Hypothalamus (tissue), 51 donors: ENCODE results near the gene MEPCE.
"Not testable (repeated sequence)": the region's sequence is repeated elsewhere in the genome, so short reads cannot be mapped to it uniquely, and the experiment has no call there.

Source experiments
- DNase-seq, 51 donors: peaks; one replicate each; lab custom pipeline; 2025; lab: John Stamatoyannopoulos, UW

Gene MEPCE, protein sequence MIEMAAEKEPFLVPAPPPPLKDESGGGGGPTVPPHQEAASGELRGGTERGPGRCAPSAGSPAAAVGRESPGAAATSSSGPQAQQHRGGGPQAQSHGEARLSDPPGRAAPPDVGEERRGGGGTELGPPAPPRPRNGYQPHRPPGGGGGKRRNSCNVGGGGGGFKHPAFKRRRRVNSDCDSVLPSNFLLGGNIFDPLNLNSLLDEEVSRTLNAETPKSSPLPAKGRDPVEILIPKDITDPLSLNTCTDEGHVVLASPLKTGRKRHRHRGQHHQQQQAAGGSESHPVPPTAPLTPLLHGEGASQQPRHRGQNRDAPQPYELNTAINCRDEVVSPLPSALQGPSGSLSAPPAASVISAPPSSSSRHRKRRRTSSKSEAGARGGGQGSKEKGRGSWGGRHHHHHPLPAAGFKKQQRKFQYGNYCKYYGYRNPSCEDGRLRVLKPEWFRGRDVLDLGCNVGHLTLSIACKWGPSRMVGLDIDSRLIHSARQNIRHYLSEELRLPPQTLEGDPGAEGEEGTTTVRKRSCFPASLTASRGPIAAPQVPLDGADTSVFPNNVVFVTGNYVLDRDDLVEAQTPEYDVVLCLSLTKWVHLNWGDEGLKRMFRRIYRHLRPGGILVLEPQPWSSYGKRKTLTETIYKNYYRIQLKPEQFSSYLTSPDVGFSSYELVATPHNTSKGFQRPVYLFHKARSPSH

DNA sequence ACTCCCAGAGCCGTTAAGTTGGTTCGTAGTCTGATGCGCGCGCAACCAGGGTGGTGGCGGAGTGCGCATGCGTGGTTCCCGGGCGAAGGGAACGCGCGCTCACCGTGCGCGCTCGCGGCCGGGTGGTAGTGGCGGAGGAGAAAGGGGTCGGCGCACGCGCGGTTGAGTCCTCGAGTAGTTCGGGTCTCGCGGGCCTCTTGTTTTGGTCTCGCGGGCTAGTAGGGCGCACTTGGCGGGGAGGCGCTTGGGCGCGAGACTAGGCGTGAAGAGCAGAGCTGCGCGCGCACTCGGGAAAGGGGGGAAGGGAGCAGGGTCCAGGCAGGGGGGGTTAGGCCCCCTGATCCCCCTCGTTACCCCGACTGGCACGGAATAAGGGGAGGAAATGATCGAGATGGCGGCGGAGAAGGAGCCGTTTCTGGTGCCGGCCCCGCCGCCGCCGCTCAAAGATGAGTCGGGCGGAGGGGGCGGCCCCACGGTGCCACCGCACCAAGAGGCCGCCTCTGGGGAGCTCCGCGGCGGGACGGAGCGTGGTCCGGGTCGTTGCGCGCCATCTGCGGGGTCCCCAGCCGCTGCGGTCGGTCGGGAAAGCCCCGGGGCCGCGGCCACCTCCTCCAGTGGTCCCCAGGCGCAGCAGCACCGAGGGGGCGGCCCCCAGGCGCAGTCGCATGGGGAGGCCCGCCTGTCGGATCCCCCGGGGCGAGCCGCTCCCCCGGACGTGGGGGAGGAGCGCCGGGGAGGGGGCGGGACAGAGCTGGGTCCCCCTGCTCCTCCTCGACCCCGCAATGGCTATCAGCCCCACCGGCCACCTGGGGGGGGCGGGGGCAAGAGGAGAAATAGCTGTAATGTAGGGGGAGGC, at the start of gene MEPCE:
Gene MEPCE, plus strand, starts transcription at position 195 of the 856 bp plus-strand sequence. Its CDS starts 188 bp downstream, at position 383.
- peak; percentile 77 to 98 (median 93) for DNase-seq

DNA sequence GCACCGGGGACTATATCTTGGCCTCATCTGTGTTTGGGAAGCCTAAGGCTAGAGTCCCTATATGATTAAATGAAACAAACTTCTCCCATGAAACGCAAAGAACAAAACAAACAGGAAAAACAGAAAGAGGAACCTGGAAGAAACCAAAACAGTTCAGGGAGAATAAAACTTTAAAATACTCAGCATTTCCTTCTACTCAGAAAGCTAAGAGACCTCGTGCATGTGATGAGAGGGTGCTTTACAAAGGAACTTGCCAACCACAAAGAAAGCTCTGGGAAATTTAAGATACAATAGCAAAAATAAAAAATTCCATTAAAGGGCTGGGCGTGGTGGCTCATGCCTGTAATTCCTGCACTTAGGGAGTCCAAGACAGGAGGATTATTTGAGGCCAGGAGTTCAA, 49.4 kb upstream of the MEPCE start:
- no peak for DNase-seq

DNA sequence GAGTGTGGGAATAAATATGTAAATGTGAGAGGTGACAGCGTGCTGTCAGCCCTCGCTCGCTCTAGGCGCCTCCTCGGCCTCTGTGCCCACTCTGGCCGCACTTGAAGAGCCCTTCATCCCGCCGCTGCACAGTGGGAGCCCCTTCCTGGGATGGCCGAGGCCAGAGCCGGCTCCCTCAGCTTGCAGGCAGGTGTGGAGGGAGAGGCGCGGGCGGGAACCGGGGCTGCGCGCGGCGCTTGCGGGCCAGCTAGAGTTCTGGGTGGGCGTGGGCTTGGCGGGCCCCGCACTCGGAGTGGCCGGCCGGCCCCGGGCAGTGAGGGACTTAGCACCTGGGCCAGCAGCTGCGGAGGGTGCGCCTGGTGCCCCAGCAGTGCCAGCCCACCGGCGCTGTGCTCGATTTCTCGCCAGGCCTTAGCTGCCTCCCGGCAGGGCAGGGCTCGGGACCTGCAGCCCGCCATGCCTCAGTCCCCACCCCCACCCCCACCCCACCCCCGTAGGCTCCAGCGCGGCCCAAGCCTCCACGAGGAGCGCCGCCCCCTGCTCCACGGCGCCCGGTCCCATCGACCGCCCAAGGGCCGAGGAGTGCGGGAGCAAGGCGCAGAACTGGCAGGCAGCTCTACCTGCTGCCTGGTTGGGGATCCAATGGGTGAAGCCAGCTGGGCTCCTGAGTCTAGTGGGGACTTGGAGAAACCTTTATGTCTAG, 47.9 kb upstream of the MEPCE start:
- not testable (repeated sequence) for DNase-seq

DNA sequence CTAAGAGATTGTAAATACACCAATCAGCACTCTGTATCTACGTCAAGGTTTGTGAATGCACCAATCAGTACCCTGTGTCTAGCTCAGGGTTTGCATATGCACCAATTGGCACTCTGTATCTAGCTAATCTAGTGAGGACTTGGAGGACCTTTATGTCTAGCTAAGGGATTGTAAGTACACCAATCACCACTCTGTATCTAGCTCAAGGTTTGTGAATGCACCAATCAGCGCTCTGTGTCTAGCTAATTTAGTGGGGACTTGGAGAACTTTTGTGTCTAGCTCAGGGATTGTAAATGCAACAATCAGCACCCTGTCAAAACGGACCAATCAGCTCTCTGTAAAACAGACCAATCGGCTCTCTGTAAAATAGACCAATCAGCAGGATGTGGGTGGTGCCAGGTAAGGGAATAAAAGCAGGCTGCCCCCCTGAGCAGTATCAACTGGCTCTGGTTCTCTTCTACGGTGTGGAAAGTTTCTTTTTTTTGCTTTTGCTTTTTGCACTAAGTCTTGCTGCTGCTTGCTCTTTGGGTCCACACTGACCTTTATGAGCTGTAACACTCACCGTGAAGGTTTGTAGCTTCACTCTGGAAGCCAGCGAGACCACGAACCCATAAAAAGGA, 47.3 kb upstream of the MEPCE start:
- peak in 2 of 51 donors; percentile 11 to 19 for DNase-seq

DNA sequence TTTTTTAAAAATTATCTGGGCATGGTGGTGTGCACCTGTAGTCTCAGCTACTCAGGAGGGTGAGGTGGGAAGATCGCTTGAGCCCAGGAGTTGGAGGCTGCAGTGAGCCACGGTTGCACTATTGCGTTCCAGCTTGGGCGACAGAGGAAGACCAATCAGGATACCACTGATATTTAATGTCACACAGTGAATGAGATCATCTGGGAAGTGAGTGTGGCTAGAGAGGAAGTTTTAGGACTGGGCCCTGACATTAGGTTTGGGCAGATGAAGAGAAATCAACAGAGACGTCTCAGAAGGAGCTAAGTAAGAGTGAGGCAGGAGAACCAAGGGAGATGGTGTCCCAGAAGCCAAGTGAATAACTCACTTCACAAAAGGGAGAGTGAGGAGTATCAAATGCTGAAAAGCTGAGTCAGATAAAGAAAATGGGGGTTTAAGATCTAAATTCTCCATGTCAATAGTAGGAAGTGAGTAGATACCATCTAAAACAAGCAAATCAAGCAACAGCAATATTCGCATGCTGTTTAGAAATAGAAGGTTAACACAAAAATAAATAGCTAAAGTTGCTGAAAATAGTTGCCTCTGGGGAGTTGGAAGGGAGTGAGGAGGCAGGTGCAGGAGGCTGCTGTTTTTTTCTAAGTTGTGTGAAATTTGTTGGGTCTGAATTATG, 44.9 kb upstream of the MEPCE start:
- DNase-seq, result no peak

DNA sequence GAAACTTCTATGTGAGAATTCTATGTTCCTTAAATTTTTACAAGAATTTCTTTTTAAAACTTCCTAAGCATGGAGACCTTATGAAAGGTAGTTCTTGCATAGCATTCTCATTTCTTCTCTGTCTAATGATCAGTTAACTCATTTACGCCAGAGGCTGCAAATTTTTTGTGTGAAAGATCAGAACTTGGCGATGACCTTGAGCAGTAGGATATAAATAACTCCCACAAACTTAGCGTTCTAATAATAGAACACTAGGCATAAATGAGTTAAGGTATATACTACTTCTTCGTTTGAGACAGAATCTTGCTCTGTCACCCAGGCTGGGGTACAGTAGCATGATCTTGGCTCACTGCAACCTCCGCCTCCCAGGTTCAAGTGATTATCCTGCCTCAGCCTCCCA, 42.7 kb upstream of the MEPCE start:
- no peak for DNase-seq

DNA sequence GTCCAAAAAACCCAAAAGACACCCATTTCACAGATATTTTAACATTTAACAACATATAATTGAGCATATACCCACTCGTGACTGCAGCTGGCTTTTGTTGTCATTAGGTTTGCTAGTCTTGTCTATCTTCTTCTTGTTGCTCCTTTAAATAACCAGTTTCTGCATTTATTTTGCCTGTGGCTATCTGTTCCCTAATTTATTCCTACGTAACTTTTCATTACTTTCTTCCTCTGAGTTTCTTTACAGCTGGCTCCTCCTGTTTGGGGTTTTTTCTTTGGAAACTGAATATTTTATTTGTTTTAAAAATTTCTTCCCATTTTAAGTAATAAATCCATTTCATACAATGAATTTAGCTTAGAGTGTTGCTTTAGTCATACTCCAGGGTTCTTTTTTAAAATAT, 41.9 kb upstream of the MEPCE start:
- no peak for DNase-seq

DNA sequence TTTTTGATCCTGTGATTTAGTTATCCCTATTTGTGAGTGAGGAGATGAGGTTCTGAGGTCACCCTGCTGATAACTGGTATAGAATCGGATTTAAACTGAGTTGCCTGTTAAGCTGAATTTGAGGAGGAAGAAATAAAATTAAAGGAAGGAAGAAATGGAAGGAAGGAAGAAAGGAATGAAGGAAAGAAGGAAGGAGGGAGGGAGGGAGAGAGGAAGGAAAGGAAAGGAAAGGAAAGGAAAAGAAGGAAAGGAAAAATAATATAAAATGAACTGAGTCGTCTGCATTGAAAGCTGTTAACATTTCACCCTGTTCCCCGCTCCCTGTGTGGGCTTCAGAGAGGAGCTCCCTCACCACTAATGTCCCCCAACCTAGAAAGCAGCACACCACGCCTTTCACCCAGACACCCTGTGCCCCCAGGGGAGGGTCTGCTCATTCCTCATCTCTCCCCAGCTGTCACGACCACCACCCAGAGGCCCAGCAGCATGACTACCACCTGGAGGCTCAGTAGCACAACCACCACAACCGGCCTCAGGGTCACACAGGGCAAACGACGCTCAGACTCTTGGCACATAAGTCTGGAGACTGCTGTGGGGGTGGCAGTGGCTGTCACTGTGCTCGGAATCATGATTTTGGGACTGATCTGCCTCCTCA, 40.1 kb upstream of the MEPCE start:
- no peak for DNase-seq

DNA sequence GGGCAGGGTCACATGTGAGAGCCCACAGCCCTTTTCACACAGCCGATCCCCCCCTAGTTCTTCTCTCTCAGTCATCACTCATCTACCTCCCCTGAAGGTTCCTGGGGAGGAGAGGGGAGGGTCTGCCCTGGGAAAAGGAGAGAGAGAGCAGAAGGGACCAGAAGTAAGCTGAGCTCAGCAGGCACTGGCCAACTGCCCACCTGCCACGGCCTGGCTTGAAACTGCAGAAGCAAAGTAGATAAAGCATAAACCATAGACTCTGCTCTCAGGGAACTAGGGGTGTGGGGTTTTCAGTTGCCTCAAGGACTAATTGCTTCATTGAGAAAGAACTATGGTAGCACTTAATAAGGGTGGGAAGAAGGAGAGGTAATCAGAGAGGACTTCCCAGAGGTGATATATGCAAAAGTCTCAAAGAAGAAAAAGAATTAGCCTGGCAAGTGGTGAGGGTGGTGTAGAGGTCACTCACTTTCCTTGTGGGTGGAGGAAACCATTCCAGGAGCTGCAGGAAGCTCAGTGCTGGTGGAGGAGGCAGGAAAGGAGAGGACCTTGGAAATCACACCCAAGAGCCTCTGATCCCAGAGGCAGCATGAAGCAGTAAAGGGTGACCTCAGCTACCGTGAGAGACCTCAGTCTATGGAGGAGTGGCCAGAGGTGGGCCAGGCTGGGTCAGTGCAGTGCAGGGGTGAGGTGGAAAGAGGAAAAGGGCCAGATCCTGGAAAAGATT, 39.2 kb upstream of the MEPCE start:
- DNase-seq, result no peak

DNA sequence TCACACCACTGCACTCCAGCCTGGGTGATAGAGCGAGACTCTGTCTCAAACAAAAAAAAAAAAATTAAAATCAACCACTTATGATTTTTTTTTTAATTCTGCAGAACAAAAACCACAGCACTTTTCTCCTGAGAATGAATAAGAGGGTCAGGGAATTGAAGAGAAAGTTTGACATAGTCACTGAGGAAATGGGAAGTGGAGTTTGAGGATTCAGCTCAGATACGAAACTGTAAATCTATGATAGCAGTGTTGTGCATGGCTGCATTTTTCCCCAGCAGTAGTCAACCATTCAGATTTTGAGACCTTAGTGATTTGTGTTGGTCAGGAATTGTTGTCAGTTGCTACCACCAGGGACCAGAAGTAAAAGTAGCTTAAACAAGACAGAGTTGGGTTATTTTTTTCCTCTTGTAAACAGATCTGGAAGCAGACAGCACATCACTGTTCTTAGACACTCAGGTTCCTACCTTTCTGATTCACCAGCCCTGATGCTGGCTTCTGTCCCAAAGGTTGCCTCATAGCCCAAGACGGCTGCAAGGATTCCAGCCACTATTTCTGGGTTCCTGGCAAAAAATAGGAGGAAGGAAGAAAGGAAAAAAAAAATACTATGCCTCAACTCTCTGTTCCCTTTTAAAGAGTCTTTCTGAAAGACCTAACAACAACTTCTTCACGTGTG, 36.3 kb upstream of the MEPCE start:
- no peak for DNase-seq

DNA sequence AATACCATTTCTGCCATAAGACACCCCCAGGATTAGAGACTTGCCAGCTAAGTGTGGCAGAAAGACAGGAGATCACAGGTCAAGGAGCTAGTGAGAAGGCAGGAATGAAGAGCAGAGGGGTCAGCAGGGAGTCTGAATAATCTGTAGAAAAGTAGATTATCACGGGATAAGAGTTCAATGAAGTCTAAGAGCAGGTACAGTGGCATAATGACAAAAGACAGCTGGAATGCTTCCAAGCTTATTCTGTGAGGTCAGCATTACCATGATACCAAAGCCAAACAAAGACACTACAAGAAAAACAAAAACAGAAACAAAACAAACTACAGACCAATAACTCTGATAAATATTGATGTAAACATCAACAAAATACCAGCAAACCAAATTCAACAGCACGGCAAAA, 35.6 kb upstream of the MEPCE start:
- DNase-seq, result no peak

DNA sequence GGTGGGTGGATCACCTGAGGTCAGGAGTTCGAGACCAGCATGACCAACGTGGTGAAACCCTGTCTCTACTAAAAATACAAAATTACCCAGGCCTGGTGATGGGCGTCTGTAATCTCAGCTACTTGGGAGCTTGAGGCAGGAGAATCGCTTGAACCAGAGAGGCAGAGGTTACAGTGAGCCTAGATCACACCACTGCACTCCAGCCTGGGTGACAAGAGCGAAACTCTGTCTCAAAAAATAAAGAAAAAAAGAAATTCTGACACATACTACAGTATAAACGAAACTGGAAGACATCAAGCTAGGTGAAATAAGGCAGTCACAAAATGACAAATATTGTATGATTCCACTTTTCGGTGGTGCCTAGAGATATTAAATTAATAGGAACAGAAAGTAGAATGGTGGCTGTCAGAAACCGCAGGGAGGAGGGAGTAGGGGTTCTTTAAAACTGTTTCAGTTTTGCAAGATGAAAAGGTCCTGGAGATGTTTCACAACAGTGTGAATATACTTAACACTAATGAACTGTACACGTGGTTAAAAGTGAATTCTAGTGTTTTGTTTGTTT, 33.1 kb upstream of the MEPCE start:
- no peak for DNase-seq

DNA sequence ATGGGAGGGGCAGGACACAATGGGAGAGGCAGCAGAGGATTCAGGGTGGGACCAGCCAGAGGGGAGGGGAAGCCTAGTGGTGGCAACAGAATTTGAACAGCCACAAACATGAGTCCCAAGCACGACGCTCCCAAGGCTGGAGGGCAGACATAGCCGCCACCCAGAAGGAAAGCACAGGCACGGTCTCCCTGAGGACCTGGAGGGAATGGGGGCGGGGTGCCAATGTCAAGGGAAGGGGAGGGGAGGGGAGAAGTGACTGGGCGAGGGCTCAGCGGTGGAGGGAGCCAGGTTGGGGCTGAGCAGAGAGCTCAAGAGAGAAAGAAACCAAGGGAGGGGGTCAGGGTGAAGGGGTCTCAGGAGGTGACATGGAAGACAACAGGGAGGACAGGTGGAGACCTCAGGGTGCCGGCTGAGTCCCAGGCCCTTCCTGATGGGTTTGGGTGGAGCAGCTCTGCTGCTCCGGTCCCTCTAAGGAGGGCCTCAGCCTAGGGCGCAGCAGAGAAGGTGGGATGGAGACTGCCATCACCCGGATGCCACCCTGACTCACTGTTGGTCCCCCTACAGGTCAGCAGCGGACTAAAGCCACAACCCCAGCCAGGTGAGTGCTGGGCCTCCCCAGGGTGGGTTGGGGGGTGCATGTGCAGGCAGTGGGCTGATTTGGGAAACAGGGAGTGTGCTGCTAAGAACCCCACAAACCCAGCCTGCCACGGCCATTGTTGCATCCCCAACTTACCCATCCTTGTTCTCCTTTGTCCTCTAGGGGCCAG, 32.1 kb upstream of the MEPCE start:
- DNase-seq, result no peak

DNA sequence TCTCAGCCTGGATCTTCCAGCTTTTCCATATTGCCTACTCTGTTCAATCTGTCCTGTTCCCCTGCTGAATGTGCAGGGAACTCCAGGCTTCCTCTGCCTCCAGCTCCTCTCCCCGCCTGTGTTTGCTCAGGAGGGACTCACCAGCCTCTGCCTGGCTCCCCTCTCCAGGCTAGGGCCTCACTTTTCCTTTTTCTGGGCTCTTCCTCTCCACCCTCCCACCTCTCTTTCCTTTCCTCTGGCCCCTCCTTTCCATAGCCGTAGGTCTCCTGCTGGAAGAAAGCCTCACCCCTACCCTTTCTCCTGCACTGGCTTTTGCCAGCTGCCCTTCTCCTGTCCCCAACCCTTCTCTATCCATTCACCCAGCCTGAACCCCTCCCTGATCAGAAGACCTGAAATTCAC, 31.4 kb upstream of the MEPCE start:
- no peak for DNase-seq

DNA sequence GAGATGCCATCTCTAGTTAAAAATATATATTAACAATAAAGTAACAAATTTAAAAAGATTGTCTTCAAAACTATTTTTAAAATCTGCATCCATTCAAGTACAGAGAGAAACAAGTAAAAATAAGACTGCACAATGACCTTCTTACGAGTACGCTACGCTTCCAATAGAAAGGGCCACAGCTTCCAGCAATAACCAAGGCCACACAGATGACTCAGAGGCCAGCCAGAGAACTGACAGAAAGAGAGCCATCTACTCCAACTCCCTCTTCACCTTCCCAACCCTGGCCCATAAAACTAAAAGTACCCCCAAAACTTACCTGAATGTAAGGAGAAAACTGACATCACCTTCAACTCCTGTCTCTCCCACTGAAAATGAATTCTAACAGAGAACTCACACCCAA, 29.6 kb upstream of the MEPCE start:
- no peak for DNase-seq

DNA sequence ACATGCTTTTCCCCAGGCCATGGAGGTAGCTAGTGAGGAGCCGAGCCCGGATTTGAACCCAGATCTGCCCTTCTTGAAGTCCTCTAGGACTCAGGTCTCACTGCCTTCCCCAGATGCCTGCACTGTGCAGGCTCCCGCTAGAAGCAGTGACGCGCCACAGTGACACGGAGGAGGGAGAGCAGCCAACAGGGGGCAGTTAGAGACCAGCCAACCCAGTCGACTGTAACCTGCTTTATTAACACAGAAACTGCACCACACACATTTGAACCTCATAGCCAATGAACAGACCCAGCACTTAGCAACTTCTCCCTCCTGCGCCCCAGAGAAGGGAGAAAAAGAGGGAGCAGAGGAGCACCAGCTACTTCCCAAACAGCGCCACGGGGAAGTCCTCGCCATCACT, 29.0 kb upstream of the MEPCE start:
- DNase-seq, result no peak

DNA sequence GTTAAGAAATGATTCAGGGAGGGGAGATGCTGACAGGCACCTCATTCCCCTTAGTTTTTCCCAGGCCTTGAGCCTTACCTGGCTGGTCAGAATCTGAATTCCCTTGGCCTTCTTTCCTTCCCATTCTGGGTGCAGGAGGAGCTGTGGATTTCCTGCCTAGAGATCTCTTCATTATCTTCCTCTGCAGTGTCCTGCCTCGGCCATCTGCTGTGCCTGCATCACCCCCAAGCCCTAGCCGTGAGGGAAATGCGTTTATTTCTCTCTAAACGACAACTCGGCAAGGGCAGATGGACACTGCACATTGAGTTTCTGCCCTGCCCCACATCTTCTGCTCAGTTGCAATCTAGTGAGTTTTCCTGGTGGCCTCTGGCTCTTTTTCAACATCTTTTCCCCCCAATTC, 27.8 kb upstream of the MEPCE start:
- DNase-seq, result no peak
